SK-N-MC (cell line): ENCODE measurements around the gene CD46.

Experiments
- DNase-seq: peaks from one replicate; pipeline ENCODE4 v3.0.0-alpha.2; 2011; ENCODE audit warnings: low read depth, low spot score
- H3K27ac ChIP-seq: fragments of 200-600 bp; sonication (generic); 2 replicates; pipeline ENCODE4 v1.5.1; 2016; ENCODE audit warnings: mixed run types
- H3K36me3 ChIP-seq: fragments of 200-600 bp; sonication (generic); 2 replicates; pipeline ENCODE4 v1.6.1; 2017; ENCODE audit warnings: antibody characterized with exemption, low read length, mixed read lengths; ENCODE audit not compliant: insufficient read depth
- H3K4me3 ChIP-seq: fragments of 200-600 bp; sonication (generic); 2 replicates; pipeline ENCODE4 v1.5.1; 2016
- H3K9ac ChIP-seq: fragments of 200-600 bp; sonication (generic); 2 replicates; pipeline ENCODE4 v1.8.0; 2017; ENCODE audit warnings: mixed run types, mixed read lengths; ENCODE audit not compliant: insufficient read length
- H3K9me3 ChIP-seq: fragments of 200-600 bp; sonication (generic); 2 replicates; pipeline ENCODE4 v1.6.1; 2017; ENCODE audit warnings: low read depth, mild to moderate bottlenecking, antibody characterized with exemption, low read length, moderate library complexity, mixed read lengths
- EZH2 ChIP-seq: fragments of 200-600 bp; sonication (generic); IDR thresholded peaks from one replicate; pipeline ENCODE4 v1.6.1; 2017; ENCODE audit warnings: antibody characterized with exemption
- FOXP2 ChIP-seq: optimal IDR thresholded peaks from 2 replicates; pipeline ENCODE3; 2011; ENCODE audit warnings: mild to moderate bottlenecking, moderate library complexity; ENCODE audit not compliant: insufficient read depth; ENCODE audit errors: extremely low read length, control extremely low read depth
- POLR2AphosphoS5 ChIP-seq: IDR thresholded peaks from 2 replicates; pipeline ENCODE4 v1.6.1; 2012; ENCODE audit warnings: mild to moderate bottlenecking, low read depth, low read length, borderline replicate concordance

The CD46 gene

GRCh38 chr1:207844371-207844770 is 92.5 kb downstream of the CD46 start:
- Histone ChIP-seq H3K27ac (no peak overlapping the region), H3K4me3 (no peak overlapping the region), H3K36me3 (no peaks in the 10 kb centered on the region), H3K9ac (no peak overlapping the region), H3K9me3 (no peaks in the 10 kb centered on the region)
- TF ChIP-seq EZH2 (no peak), POLR2AphosphoS5 (no peak), FOXP2 (no peak)
- DNase-seq = no peak
